H1 (cell line): ENCODE measurements around the gene CIROP. TPM values are rescaled to one million over a fixed set of nuclear protein-coding genes. Genes with fewer than 3 reads are reported as not detected.

ENCODE experiments used
- BACH1 ChIP-seq: IDR thresholded peaks from 2 replicates; pipeline ENCODE4 v1.6.1; 2012; ENCODE audit warnings: low read length, improper control_type of control experiment
- BCL11A ChIP-seq, 2 experiments: IDR thresholded peaks; one replicate each; pipeline ENCODE4 v1.6.1; 2011; ENCODE audit warnings: low read depth in 2 of 2, low read length in 2 of 2, mild to moderate bottlenecking in 2 of 2
- EP300 ChIP-seq, 2 experiments: IDR thresholded peaks; 1 replicate in 1 of 2; 2 replicates in 1 of 2; pipeline ENCODE4 v1.6.1; 2011 to 2012; ENCODE audit warnings: low read depth in 2 of 2, low read length in 2 of 2, mild to moderate bottlenecking in 2 of 2, borderline replicate concordance in 1 of 2, inconsistent platforms in 1 of 2, moderate library complexity in 1 of 2
- RFX5 ChIP-seq: IDR thresholded peaks from 2 replicates; pipeline ENCODE4 v1.6.1; 2011; ENCODE audit warnings: low read depth, low read length, improper control_type of control experiment, borderline replicate concordance
- polyA plus RNA-seq, 7 experiments: library from polyadenylated mRNA; depleted of rRNA in 3 of 7; stranded (reverse) in 5 of 7; unstranded in 2 of 7; fragments of >200 nt in 5 of 7; fragments of 200-250 nt in 2 of 7; gene quantifications; 1 replicate in 5 of 7; 2 replicates in 1 of 7; 4 replicates in 1 of 7; pipeline versions ENCODE4 v1.2.1 to v1.2.3, GENCODE V29; 2011 to 2013; ENCODE audit warnings: missing spikeins in 2 of 7, mixed read lengths in 2 of 7
- total RNA-seq: library from RNA; stranded (reverse); fragmentation: NEBNext Ultra II Directional; extraction: Animal tissue kit (Norgen Biotek cat#: 25700); gene quantifications from 2 replicates; pipeline ENCODE4 v1.2.1, GENCODE V29; 2021
- TF ChIP-seq, protein P1 (sequence below): fragments of 300-600 bp; sonication (generic); IDR thresholded peaks from 2 replicates; pipeline ENCODE4 v1.7.1; 2012; ENCODE audit warnings: low read length, moderate library complexity, mild to moderate bottlenecking, inconsistent platforms; ENCODE audit not compliant: insufficient replicate concordance

The CIROP gene
- total and polyA plus RNA-seq, 2 of the 8 experiments (the other 6 are each of a cell fraction or from before 2014, with no cell fraction given) = 0.06 TPM; not detected in 1

DNA sequence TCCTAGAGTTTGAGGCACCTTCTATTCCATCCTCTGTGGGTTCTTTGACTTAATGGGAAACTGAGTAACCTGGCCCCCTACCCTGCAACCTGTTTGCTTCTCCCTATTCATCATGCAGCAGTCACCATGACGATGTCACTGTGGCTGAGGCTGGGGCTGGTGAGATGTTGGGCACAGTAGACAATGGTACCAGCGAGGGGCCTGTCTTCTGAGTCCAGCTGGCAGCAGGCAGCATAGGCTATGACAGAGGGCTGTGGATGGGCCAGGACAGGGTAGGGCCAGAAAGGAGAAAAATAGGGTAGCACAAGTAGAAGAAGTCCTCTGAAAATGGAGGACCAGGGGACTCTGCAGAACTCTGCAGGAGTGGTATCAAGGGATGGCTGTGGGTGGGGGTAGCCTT lies 2.0 kb downstream of the CIROP start (continued):
- TF ChIP-seq, protein P1, sequence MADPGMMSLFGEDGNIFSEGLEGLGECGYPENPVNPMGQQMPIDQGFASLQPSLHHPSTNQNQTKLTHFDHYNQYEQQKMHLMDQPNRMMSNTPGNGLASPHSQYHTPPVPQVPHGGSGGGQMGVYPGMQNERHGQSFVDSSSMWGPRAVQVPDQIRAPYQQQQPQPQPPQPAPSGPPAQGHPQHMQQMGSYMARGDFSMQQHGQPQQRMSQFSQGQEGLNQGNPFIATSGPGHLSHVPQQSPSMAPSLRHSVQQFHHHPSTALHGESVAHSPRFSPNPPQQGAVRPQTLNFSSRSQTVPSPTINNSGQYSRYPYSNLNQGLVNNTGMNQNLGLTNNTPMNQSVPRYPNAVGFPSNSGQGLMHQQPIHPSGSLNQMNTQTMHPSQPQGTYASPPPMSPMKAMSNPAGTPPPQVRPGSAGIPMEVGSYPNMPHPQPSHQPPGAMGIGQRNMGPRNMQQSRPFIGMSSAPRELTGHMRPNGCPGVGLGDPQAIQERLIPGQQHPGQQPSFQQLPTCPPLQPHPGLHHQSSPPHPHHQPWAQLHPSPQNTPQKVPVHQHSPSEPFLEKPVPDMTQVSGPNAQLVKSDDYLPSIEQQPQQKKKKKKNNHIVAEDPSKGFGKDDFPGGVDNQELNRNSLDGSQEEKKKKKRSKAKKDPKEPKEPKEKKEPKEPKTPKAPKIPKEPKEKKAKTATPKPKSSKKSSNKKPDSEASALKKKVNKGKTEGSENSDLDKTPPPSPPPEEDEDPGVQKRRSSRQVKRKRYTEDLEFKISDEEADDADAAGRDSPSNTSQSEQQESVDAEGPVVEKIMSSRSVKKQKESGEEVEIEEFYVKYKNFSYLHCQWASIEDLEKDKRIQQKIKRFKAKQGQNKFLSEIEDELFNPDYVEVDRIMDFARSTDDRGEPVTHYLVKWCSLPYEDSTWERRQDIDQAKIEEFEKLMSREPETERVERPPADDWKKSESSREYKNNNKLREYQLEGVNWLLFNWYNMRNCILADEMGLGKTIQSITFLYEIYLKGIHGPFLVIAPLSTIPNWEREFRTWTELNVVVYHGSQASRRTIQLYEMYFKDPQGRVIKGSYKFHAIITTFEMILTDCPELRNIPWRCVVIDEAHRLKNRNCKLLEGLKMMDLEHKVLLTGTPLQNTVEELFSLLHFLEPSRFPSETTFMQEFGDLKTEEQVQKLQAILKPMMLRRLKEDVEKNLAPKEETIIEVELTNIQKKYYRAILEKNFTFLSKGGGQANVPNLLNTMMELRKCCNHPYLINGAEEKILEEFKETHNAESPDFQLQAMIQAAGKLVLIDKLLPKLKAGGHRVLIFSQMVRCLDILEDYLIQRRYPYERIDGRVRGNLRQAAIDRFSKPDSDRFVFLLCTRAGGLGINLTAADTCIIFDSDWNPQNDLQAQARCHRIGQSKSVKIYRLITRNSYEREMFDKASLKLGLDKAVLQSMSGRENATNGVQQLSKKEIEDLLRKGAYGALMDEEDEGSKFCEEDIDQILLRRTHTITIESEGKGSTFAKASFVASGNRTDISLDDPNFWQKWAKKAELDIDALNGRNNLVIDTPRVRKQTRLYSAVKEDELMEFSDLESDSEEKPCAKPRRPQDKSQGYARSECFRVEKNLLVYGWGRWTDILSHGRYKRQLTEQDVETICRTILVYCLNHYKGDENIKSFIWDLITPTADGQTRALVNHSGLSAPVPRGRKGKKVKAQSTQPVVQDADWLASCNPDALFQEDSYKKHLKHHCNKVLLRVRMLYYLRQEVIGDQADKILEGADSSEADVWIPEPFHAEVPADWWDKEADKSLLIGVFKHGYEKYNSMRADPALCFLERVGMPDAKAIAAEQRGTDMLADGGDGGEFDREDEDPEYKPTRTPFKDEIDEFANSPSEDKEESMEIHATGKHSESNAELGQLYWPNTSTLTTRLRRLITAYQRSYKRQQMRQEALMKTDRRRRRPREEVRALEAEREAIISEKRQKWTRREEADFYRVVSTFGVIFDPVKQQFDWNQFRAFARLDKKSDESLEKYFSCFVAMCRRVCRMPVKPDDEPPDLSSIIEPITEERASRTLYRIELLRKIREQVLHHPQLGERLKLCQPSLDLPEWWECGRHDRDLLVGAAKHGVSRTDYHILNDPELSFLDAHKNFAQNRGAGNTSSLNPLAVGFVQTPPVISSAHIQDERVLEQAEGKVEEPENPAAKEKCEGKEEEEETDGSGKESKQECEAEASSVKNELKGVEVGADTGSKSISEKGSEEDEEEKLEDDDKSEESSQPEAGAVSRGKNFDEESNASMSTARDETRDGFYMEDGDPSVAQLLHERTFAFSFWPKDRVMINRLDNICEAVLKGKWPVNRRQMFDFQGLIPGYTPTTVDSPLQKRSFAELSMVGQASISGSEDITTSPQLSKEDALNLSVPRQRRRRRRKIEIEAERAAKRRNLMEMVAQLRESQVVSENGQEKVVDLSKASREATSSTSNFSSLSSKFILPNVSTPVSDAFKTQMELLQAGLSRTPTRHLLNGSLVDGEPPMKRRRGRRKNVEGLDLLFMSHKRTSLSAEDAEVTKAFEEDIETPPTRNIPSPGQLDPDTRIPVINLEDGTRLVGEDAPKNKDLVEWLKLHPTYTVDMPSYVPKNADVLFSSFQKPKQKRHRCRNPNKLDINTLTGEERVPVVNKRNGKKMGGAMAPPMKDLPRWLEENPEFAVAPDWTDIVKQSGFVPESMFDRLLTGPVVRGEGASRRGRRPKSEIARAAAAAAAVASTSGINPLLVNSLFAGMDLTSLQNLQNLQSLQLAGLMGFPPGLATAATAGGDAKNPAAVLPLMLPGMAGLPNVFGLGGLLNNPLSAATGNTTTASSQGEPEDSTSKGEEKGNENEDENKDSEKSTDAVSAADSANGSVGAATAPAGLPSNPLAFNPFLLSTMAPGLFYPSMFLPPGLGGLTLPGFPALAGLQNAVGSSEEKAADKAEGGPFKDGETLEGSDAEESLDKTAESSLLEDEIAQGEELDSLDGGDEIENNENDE = no peak
- TF ChIP-seq EP300 (IDR thresholded peaks at IDR 0.05; ENCODE audit: borderline replicate concordance in 1 of 2, low read depth in 2 of 2, low read length in 2 of 2) (no peak), BACH1 (no peak), RFX5 (no peak), BCL11A (IDR thresholded peaks at IDR 0.05; ENCODE audit: low read depth in 2 of 2, low read length in 2 of 2) (no peak)
- TF ChIP-seq, all 59 proteins: peak for 0
